Activated CD8-positive, alpha-beta memory T cell treated with anti-CD3 and anti-CD28 coated beads, Interleukin-2, amount 50 U/mL, for 4 hours (primary cell): ENCODE results near the gene CCDC116.
"Not testable (repeated sequence)": the region's sequence is repeated elsewhere in the genome, so short reads cannot be mapped to it uniquely, and the experiment has no call there.

Experiments
- DNase-seq: peaks from one replicate; pipeline ENCODE4 v3.0.0-alpha.2; 2020

CCDC116 gene, protein sequence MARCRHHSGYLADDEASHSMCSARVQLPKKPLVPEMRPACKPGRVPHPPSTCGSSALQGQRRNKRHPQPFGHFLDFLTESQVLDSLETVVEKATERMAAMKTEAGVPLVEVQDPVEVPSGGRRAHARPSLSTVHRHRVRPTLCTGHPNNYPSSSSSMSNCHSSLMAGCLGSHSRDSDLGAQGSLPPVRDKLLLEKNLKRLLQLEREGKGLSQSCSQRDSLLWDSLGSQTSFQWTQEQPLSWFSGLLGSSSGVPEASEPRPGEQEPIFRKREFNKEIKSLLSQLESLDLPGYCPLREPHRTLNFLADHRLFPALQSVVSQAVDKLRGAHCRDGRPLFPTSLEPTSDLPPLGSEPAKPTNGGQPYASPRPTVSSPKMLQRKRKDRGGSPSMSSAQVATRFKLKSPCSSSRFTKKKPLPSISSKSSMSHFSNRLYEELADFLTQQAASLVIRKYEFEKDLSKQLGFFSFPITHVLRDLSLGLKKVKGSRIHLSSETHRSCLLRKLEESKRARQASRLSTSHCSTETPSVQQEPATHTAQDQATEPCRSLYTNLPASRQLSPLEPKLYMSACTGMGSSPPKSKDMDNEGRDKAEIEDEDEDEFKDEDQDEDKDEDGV

DNA sequence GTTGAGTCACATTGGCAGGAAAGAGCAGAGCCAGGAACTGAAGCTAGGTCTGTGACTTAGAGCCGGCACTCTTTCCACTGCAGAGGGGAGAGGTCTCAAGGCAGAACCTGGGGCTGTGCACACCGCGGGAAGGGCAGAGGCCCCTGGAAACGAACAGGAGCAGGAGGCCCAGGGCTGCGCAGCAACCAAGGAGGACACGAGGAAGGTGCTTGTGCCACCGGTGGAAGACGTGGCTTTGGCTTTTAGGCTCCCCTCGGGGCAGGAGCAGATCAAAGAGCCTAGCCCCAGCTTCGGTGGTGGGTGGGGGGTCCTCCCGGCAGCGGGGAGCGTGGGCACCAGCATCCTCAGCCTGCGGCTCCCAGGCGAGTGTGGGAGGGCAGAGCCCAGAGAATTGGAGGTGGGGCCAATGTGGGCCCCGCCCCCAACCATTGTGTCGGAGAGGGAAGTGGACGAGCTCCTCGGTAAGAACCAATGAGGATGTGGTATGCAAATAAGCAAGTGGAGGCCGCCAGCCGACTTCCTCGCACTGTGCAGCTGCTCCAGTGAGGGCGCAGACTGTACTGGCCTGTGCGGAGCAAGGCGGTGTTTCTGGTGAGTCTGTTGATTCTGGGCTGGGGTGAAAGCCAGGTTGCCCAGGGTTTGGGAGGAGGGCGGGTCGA lies at the start of gene CCDC116:
Gene CCDC116, plus strand, starts transcription at position 524 of the 659 bp plus-strand sequence. CDS start 422 bp downstream, outside the sequence.
- peak; percentile 63 for DNase-seq

DNA sequence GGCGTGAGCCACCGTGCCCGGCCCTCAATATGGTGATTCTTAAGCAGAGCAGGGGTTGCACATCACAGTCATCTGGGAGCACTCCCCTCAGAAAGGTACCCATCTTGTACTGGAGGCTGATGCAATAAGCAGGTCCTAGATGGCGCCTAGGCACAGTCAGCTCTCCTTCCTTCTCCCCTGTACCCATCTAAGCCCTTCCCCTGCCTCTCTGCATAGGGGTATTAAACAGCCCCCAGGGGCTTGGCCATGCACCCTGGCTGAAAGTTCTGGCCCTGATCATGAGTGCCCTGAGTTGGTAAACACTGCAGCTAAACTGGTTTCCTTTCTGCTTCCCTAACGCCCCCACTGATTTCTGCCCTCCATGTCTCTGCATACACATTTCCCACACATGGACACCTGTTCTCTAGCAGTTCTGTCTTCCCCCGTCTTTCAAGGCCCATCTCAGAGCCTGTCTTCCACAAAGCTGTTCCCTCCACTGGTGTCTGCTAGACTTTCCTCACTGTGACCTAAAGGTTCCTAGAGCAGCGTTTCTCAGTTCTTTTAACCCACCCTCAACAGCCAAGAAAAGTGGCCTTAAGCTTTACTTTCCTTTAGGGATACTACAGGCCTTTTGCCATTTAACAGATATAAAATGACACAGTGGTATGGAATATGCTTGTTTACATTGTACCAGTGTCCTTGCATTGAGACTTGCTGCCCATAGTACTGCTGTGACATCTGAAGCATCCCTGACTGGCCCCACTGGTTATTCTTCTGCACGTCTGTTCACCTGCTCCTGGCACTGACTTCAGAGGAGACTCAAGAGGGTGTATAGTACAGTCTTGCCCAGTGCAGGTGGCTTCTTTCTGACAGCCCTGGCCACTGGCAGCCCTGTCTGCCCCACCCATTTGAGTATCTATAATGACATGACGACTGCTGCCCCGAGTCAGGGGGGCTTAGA lies 49.5 kb upstream of the CCDC116 start:
- no peak for DNase-seq

DNA sequence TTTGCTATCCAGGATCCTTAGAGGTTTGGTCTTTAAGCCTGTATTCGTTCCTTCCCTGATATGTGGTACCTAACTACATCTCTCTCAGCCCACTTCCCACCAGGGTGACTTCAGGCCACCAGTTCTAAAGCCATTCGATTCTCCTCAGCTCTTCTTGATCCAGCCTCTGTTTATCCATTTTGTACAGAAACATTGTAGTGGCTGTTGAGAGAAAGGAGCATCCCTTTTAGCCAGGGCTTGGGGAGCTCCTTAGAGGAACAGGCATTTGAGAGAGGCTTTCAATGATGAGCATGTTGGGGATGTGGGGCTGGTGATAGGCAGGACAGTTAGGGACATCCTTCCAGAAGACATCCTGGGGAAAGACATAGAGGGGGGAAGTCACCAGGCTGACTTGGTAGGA lies 47.2 kb upstream of the CCDC116 start:
- no peak for DNase-seq

DNA sequence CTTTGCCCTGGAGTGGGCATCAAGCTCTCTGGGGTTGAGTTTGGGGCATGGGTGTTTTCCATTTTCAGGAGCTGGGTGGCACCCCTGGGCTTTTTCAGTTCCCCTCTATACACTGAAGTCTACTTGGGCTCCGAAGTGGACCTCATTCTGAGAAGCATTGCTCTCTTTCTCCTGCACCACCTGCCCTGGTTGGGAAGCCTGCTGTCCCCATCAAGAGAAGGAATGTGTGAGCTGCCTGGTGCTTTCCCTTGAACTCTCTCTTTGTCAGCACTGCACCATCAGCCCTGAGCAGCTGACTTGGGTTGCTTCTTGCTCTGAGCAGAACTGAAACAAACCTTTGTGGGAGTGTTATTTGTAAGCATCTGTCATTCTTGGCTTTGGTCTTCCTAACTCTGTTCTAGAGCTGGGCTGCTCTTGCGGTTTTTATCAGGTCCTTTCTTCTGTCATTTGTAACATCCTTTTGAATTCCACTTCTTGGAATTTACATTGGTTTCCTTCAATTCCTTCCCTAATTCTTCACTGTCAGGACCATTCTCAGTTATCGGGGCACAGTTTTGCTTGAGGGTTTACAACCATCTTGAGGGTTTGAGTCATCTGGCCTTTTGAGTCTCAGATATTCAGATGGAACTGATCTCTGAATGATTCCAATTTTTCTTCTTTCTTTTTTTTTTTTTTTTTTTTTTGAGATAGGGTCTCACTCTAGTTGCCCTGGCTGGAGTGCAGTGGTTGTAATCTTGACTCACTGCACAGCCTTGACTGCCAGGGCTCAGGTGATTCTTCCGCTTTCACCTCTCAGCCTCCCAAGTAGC lies 44.6 kb upstream of the CCDC116 start:
- no peak for DNase-seq

DNA sequence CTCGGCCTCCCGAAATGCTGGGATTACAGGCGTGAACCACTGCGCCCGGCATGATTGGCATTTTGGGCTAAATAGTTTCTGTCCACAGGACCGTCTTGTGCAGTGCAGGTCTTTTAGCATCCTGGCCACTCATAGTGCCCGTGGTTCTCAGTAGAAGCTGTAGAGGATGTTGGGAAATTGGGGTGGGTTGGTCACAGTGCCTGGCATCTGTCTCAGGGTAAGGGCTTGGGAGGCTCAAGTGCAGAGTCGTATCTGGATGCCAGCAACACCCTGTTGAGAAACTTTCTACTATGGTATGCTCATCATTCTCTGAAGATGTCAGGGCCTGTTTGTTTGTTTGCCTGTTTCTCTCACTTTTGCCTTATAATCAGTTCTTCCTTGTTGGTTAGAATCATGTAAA lies 43.2 kb upstream of the CCDC116 start:
- no peak for DNase-seq

DNA sequence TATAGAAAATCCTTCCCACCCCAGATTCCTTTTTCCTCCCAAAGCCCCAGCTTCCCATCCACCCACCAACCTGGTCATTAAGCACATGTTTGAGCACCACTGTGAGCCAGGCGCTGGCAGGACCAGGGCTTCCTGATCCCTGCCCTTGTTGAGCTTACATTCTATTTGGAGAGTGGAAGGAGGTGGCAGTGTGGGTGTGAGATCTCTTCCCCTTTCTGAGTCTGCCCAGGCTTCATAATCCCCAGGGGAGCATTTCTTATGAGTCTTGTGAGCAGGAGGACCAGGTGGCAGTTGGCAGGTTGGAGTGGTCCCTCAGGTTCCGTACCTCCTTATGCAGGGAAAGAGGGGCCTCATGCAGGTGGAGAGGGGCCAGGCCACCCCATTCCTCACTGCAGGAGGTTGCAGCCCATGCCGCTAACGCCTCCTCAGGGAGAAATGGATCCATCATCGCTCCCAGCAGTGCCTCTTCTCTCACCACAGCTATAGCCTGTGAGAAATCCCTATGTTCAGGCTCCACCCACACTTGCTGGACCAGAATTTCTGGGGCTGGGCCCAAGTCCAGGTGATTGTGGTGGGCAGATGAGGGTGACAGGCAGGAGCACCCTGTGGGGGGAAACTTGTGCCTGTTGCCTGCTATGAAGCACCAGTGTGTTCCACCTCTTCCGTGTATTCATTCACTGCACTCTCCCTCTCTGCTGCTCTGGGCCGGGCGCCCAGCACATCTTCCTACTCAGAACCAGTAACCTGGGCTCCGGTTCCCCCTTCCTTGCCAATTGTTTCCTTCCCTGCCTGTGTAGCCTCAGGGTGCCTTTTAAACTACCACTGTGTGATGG lies 41.5 kb upstream of the CCDC116 start:
- DNase-seq = no peak

DNA sequence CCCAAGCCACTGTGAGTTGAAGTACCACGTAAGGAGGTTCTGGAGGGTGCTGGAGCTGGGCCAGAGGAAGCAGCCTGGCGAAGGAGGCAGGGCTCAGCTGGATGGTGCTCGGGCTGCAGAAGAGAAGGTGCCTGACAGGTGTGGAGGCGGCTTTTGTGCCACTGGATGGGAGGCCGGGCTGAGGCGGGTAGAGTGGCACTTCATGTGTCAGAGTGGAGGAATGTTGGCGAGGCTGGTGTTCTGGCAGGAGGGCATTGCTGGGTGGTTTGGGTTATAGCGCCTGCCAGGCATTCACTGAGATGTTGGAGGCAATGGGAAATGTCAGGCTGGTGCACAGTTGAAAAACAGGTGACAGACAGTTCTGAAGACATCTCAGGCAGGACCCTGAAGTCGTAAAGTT lies 40.9 kb upstream of the CCDC116 start:
- no peak for DNase-seq

DNA sequence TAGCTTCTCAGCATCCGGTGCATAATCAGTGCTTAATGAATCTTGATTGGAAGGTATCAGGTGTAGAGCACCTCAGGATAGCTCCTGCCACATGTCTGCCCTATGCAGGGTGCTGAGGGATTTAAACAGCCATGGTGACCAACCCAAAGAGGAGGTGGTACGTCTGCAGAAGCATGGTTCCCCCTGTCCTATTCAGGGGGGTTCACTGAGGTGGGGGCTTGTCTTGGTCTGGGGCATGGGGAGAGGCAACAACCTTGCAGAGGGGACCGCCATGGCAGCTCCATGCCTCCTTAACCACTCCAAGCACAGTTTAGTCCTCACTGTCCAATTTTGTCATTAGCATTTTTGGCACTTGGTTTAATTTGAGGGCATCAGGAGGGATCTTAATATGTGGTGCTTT lies 40.1 kb upstream of the CCDC116 start:
- no peak for DNase-seq

DNA sequence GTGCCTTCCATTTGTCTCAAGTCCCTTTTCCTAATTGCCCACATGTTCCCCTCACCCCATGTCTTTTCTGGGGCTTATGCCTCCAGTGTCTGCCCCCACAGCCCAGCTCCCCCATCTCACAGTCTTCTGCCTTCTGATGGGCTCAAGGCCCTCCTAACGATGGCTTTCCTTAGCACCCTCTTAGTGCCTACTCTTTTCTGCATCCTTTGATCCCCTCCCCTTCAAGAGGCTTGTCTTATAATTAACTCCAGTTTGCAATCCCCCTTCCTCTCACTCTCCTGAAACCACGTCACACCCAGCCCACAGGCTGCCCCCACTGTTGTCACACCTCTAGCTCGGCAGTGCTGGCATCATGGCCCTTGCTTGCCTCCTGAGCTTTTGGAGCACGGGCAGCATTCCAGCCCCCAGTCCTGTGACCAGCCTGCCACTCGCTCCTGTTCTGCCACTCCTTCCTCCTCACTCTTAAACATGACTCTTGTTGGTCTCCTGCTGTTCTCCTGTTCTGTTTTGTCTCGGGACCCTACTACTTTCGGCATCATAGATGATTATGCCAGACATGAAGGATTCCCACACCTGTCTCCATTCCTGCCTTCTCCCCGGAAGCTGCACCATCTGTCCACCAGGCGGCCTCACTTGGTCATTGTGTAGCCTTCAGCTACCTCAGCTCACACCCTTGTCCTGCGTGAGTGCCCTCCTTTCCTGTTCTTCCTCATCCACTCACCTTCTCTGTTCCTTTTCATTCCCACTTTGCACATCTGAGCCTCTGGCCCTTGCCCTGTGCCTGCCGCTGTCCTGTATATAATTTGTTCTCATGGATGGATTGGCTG lies 38.9 kb upstream of the CCDC116 start:
- no peak for DNase-seq

DNA sequence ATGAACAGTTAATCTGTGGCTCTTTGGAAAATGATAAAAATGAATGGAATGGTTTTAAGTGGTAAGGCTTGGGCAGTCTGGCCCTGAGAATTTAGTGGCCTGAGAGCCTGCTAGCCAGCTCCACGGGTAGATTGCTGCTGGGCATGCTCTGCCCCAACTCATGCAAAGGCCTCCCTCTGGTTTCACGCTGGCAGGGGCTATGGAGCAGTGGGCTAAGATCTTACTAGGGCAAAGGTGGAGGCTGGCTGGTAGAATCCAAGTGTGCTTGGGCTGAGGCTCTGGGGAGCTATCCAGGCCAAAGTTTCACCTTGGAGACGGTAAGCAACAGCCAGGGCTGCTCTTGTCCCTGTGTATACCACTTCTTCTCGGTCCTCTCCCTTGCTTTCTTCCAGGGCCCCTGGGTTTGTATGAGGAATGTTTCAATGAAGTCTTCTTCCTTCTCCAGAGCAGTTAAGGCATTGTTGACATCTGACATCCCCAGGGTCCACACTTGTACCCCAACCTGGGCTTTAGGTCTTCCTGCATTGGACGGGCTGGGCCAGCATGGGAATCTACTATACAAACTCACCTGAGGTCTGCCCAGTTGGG lies 37.6 kb upstream of the CCDC116 start:
- no peak for DNase-seq

DNA sequence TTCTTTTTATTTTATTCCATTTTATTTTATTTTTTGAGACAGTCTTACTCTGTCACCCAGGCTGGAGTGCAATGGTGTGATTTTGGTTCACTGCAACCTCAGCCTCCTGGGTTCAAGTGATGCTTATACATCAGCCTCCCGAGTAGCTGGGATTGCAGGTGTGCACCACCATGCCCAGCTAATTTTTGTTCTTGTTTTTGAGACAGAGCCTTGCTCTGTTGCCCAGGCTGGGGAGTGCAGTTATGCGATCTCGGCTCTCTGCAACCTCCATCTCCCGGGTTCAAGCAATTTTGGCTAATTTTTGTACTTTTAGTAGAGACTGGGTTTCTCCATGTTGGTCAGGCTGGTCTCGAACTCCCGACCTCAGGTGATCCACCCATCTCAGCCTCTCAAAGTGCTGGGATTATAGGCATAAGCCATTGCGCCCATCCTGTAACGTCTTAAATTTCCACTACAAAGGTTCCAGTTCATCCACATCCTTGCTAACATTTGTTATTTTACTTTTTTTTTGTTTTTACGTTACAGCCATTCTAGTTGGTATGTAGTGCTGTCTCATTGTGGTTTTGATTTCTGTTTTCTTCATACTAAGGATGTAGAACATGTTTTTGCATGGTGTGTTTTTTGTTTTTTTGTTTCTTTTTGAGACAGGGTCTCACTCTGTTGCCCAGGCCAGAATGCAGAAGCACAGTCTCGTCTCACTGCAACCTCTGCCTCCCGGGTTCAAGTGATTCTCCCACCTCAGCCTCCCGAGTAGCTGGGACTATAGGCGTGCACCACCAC lies 36.0 kb upstream of the CCDC116 start:
- not testable (repeated sequence) for DNase-seq

DNA sequence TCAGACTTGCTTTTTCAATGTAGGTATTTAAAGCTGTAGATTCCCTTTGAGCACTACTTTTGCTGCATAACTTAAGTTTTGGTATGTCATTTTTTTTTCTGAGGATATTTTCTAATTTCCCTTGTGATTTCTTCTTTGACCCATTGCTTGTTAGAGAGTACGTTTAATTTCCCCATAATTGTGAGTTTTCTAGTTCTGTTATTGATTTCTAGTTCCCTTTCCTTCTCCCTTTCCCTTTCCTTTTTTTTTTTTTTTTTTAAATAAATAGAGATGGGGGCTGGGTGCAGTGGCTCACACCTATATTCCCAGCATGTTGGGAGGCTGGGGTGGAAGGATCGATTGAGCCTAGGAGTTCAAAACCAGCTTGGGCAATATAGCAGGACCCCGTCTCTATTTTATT lies 34.3 kb upstream of the CCDC116 start:
- DNase-seq = no peak

DNA sequence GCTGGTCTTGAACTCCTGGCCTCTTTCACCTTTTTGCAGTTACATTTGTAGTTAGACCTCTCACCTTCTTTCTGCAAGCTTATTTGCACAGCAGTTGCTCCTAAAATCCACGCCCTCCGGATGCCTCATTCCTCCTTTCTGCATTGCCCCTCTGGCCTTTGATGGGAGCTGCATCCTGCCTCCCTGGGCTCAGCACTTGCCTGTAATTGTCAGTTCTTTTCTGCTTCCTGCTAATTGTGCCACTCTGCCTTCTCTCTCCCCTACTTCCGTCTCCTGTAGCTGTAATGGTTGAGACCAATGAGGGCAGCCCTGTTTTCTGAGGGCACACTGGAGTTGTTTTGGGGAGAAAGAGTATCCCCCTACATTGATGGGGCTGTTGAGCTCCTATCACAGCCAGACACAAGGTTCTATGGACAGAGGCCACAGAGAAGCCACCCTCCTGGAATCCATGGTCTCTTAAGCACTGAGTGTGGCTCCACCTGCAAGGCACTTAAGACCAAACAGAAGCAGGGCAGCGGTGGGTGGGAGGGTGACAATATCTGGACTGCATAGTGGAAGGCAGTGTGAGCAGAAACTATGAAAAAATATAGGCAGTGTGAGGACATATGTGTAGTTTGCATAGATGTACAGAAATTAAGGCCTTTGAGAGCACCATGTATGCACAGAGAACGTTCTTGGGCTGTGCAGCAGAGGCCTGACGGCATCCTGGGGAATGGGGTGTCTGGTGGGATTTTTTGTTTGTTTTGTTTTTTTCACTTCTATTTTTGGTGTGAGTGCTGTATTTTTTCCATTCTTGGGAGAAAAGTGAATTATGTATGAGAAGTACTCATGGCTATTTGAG lies 33.3 kb upstream of the CCDC116 start:
- no peak for DNase-seq

DNA sequence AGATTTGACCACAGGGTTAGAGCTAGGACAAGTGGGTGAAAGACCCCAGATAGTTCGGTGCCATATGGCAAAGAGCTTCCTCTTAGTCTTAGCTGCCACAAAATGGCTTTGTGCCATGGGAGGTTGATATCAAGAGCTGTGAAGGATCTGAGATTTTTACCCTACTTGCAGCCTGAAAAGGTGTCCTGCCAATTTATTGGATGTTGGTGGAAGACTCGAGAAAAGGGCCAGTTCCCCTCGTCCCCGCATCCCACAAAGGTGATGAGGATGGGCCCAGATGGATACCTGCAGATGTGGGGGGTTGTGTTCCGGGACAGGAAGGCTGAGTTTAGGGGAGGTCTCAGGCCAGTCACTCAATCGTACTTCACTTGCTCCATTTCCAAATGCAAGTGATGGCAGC lies 30.0 kb upstream of the CCDC116 start:
- no peak for DNase-seq

DNA sequence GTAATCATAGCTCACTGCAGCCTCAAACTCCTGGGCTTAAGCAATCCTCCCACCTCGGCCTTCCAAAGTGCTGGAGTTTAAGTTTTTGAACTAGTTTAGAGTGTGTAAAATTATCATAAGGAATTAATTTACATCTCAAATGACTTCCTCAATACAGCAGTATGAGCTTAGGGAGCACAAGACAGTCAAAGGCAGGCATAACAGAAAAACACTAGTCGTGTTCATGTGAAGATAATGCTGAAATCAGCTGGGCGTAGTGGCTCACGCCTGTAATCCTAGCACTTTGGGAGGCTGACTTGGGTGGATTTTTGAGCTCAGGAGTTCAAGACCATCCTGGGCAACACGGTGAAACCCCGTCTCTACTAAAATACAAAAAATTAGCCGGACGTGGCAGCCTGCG lies 28.6 kb upstream of the CCDC116 start:
- no peak for DNase-seq

DNA sequence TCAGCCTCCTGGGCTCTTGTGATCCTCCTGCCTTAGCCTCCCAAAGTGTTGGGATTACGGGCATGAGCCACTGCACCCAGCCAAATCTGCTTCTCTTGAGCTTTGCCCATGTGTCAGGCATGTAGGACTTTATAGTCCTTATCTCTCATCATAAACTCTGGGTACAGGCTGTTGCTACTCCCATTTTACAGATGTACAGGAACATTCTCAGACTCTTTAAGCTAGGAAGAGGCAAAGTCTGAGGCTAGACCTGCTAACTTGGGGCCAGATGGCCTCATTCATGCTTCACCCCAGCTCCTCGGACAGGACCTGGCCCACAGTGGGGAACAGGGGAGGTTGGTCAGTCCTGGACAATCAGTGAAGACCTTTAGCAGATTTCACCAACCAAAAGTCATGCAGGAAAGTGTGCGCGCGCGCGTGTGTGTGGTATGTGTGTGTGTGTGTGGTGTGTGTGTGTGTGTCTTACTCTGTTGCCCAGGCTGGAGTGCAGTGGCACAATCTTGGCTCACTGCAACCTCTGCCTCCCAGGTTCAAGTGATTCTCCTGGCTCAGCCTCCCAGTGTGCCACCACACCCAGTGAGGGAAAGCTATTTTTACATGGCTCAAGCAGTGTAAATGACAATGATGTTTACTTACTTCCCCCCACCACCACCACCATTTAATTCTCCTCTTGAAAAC lies 26.5 kb upstream of the CCDC116 start:
- DNase-seq = no peak

DNA sequence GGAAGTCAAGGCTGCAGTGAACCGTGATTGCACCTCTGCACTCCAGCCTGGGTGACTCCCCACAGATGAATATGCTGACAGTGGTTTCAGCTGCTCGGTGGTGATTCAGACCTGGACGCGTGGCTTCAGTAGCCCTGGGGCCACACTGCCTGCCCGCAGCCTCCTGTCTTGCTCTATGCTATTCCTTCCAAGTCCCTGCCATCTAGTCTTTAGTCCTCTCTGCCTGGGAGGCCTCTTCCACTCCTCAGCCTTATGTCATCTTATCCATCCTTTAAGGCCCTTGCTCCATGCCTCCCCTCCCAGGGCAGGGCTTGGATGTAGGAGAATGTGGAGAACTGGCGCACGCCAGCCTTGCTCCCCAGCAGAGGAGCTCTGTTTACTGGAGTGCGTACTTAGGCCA lies 25.8 kb upstream of the CCDC116 start:
- no peak for DNase-seq
